K562 (cell line): ENCODE data around the gene CENPC. TPM values are rescaled to one million over a fixed set of nuclear protein-coding genes. Genes with fewer than 3 reads are reported as not detected.

Experiments
- FOXK2 ChIP-seq, 2 experiments: fragments of 450-650 bp; IDR thresholded peaks in 1 of 2; conservative IDR thresholded peaks in 1 of 2; 2 replicates each; pipeline ENCODE4 v1.6.1; 2016; ENCODE audit warnings: low read depth in 2 of 2, mild to moderate bottlenecking in 1 of 2
- GABPA ChIP-seq: fragments of 200-800 bp; sonication (Bioruptor generic); conservative IDR thresholded peaks from 2 replicates; pipeline ENCODE4 v1.6.1; 2016; ENCODE audit warnings: low read depth, missing genetic modification characterization, missing compliant biosample characterization
- HINFP ChIP-seq: fragments of 450-650 bp; conservative IDR thresholded peaks from 2 replicates; pipeline ENCODE4 v1.6.1; 2016; ENCODE audit warnings: missing genetic modification characterization, low read depth, mild to moderate bottlenecking, control low read depth, missing compliant biosample characterization
- RBM15 ChIP-seq: fragments of 200-400 bp; formaldehyde crosslinking; IDR thresholded peaks from 2 replicates; pipeline ENCODE4 v1.6.1; 2018; ENCODE audit warnings: mild to moderate bottlenecking, low read length, moderate library complexity; ENCODE audit not compliant: insufficient read depth
- ZBTB5 ChIP-seq: fragments of 450-650 bp; IDR thresholded peaks from 2 replicates; pipeline ENCODE4 v1.6.1; 2017; ENCODE audit warnings: antibody characterized with exemption
- polyA plus RNA-seq, 8 experiments: library from polyadenylated mRNA; depleted of rRNA in 4 of 8; stranded (reverse) in 5 of 8; unstranded in 3 of 8; fragments of >200 nt; fragmentation: Nextera tagmentation in 2 of 8; fragmentation: Illumina TruSeq in 1 of 8; extraction: Ambion mirVana in 2 of 8; extraction: Trizol in 1 of 8; gene quantifications; 2 replicates each; pipeline versions ENCODE4 v1.2.1 to v1.2.3, GENCODE V29; 2011 to 2014; ENCODE audit warnings: inconsistent platforms in 1 of 8, missing spikeins in 1 of 8
- total RNA-seq, 7 experiments: library from RNA; depleted of rRNA in 6 of 7; stranded (reverse); fragments of >200 nt in 6 of 7; fragmentation: Illumina TruSeq in 2 of 7; extraction: Trizol in 2 of 7; gene quantifications; 2 replicates each; pipeline versions ENCODE4 v1.2.1 to v1.2.3, GENCODE V29; 2011 to 2021; ENCODE audit warnings: low replicate concordance in 1 of 7
- TF ChIP-seq, protein P1 (sequence below): sonication (generic); IDR thresholded peaks from 2 replicates; pipeline ENCODE4 v1.6.1; 2016
- TF ChIP-seq, protein P2 (sequence below), 3 experiments: fragments of 200-800 bp in 1 of 3; fragments of 250-450 bp in 1 of 3; fragments of 450-650 bp in 1 of 3; sonication (Bioruptor Pico) in 1 of 3; sonication (Bioruptor generic) in 1 of 3; formaldehyde crosslinking in 1 of 3; IDR thresholded peaks; 2 replicates each; pipeline versions ENCODE4 v1.6.1 to v1.8.0; 2016 to 2022; ENCODE audit warnings: mild to moderate bottlenecking in 2 of 3, missing genetic modification characterization in 2 of 3, missing compliant biosample characterization in 1 of 3, moderate library complexity in 1 of 3

The CENPC gene
- total and polyA plus RNA-seq, 9 of the 15 experiments (the other 6 are each of a cell fraction or from before 2014, with no cell fraction given), result 18.1 to 48.5 (median 30.8) TPM

- TF ChIP-seq, protein P1, sequence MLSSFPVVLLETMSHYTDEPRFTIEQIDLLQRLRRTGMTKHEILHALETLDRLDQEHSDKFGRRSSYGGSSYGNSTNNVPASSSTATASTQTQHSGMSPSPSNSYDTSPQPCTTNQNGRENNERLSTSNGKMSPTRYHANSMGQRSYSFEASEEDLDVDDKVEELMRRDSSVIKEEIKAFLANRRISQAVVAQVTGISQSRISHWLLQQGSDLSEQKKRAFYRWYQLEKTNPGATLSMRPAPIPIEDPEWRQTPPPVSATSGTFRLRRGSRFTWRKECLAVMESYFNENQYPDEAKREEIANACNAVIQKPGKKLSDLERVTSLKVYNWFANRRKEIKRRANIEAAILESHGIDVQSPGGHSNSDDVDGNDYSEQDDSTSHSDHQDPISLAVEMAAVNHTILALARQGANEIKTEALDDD, result no peak
- TF ChIP-seq GABPA (tag) (no peak), RBM15 (no peak), ZBTB5 (no peak), FOXK2 (conservative IDR thresholded peaks at IDR 0.05 in 1 of 2, IDR thresholded peaks at IDR 0.05 in 1 of 2; ENCODE audit: low read depth in 2 of 2) (no peak), HINFP (tag) (no peak)
- TF ChIP-seq, protein P2, sequence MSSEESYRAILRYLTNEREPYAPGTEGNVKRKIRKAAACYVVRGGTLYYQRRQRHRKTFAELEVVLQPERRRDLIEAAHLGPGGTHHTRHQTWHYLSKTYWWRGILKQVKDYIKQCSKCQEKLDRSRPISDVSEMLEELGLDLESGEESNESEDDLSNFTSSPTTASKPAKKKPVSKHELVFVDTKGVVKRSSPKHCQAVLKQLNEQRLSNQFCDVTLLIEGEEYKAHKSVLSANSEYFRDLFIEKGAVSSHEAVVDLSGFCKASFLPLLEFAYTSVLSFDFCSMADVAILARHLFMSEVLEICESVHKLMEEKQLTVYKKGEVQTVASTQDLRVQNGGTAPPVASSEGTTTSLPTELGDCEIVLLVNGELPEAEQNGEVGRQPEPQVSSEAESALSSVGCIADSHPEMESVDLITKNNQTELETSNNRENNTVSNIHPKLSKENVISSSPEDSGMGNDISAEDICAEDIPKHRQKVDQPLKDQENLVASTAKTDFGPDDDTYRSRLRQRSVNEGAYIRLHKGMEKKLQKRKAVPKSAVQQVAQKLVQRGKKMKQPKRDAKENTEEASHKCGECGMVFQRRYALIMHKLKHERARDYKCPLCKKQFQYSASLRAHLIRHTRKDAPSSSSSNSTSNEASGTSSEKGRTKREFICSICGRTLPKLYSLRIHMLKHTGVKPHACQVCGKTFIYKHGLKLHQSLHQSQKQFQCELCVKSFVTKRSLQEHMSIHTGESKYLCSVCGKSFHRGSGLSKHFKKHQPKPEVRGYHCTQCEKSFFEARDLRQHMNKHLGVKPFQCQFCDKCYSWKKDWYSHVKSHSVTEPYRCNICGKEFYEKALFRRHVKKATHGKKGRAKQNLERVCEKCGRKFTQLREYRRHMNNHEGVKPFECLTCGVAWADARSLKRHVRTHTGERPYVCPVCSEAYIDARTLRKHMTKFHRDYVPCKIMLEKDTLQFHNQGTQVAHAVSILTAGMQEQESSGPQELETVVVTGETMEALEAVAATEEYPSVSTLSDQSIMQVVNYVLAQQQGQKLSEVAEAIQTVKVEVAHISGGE (CRISPR knock-in tag; IDR thresholded peaks at IDR 0.05), result no peak
These were observed 36.6 kb upstream of the CENPC start (continued) for GRCh38 chr4:67581913-67582312.
